ENCODE results near the gene TCFL5. TPM values are rescaled to one million over a fixed set of nuclear protein-coding genes. Genes with fewer than 3 reads are reported as not detected.

The TCFL5 gene
- total RNA-seq, 1 donor from 2014 or later = 12.2 TPM

GRCh38 chr20:62889411-62889810, 27.8 kb upstream of the TCFL5 start:
- TF ChIP-seq, protein P1, sequence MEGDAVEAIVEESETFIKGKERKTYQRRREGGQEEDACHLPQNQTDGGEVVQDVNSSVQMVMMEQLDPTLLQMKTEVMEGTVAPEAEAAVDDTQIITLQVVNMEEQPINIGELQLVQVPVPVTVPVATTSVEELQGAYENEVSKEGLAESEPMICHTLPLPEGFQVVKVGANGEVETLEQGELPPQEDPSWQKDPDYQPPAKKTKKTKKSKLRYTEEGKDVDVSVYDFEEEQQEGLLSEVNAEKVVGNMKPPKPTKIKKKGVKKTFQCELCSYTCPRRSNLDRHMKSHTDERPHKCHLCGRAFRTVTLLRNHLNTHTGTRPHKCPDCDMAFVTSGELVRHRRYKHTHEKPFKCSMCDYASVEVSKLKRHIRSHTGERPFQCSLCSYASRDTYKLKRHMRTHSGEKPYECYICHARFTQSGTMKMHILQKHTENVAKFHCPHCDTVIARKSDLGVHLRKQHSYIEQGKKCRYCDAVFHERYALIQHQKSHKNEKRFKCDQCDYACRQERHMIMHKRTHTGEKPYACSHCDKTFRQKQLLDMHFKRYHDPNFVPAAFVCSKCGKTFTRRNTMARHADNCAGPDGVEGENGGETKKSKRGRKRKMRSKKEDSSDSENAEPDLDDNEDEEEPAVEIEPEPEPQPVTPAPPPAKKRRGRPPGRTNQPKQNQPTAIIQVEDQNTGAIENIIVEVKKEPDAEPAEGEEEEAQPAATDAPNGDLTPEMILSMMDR (IDR thresholded peaks at IDR 0.05; ENCODE audit: unreplicated experiment) = no peak
- Mint-ChIP-seq H3K27me3 (ENCODE audit: low read depth) (no peaks in the 10 kb centered on the region), H3K9me3 (no peaks in the 10 kb centered on the region), H3K4me3 (no peak overlapping the region), H3K4me1 (peaks cover 7% of the 10 kb centered on the region), H3K36me3 (peaks cover 44% of the 10 kb centered on the region), H3K27ac (no peak overlapping the region)
- no peak for DNase-seq (ENCODE audit: low spot score in 2 of 2, unreplicated experiment in 2 of 2)

- H3K36me3 Mint-ChIP-seq = peaks cover 39% of the 10 kb centered on the region
- TF ChIP-seq, protein P1 (IDR thresholded peaks at IDR 0.05; ENCODE audit: unreplicated experiment) = no peak
- H3K27me3 Mint-ChIP-seq (ENCODE audit: low read depth) = no peaks in the 10 kb centered on the region
- H3K27ac Mint-ChIP-seq = no peak overlapping the region
- no peak for DNase-seq (ENCODE audit: low spot score in 2 of 2, unreplicated experiment in 2 of 2)
- H3K9me3 Mint-ChIP-seq = no peaks in the 10 kb centered on the region
- no peak overlapping the region for H3K4me3 Mint-ChIP-seq
- peaks cover 7% of the 10 kb centered on the region for H3K4me1 Mint-ChIP-seq
These were observed 27.3 kb upstream of the TCFL5 start for GRCh38 chr20:62888910-62889309.

GRCh38 chr20:62888406-62888805, 26.8 kb upstream of the TCFL5 start:
- Mint-ChIP-seq H3K27me3 (ENCODE audit: low read depth) (no peaks in the 10 kb centered on the region), H3K36me3 (peaks cover 37% of the 10 kb centered on the region), H3K9me3 (no peaks in the 10 kb centered on the region), H3K27ac (no peak overlapping the region), H3K4me3 (no peak overlapping the region), H3K4me1 (peaks cover 7% of the 10 kb centered on the region)
- TF ChIP-seq, protein P1 (IDR thresholded peaks at IDR 0.05; ENCODE audit: unreplicated experiment) = no peak
- no peak for DNase-seq (ENCODE audit: low spot score in 2 of 2, unreplicated experiment in 2 of 2)

DNA sequence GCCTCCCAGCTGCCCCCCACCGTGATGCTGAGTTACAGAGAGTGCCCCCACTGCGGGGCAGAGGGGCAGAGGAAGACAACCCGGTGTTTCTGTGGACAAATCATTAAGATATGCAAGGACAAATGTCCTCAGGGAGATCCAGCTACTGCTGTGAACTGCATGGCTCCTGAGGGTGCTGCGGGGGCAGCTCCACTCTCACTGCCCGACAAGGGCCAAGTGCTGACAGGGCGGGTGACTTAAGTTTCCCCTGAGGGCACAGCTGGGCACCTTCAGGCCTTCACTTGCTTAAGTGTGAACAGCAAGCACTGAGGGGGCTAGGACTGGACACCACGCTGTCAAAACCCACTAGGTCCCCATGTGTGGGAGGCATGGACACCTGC, 26.2 kb upstream of the TCFL5 start:
- Mint-ChIP-seq H3K27ac (no peak overlapping the region), H3K36me3 (peaks cover 35% of the 10 kb centered on the region), H3K27me3 (ENCODE audit: low read depth) (no peaks in the 10 kb centered on the region), H3K9me3 (no peaks in the 10 kb centered on the region), H3K4me3 (no peak overlapping the region), H3K4me1 (peaks cover 7% of the 10 kb centered on the region)
- TF ChIP-seq, protein P1 (IDR thresholded peaks at IDR 0.05; ENCODE audit: unreplicated experiment) = no peak
- no peak for DNase-seq (ENCODE audit: low spot score in 2 of 2, unreplicated experiment in 2 of 2)

DNA sequence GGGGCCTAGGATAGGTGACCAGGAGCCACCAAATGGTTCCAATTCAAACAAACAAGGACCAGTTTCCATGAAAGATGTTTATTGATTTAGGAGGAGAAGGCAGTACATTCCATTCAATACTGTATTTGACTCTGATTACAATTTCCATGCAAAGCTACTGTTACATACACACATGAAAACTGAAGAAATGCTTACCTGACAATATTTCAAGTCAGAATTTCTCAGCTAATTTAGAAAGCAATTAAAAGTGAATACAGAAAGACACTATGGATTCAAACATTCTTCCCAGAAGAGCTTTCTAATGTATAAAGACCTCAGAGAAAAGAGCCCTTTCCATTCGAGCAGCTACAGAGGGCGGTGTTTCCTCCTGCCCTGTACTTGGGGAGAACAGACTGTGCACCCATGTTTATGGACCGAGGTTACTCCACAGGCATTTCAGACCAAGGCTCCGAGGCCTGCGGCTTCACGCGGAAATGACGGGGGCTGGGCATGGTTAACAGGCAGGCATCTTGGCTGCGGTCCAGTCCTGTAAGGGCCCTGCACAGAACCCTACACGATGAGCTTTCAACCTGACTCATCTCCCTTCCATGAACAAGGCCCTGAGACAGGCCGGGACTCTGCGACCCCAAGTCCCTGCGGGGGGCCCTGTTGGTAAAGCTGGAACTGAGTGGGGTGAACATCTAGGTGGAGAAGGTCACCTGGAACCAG, 25.7 kb upstream of the TCFL5 start:
- H3K4me1 Mint-ChIP-seq = peaks cover 7% of the 10 kb centered on the region
- H3K9me3 Mint-ChIP-seq = no peaks in the 10 kb centered on the region
- H3K4me3 Mint-ChIP-seq = no peak overlapping the region
- TF ChIP-seq, protein P1 (IDR thresholded peaks at IDR 0.05; ENCODE audit: unreplicated experiment) = no peak
- no peak overlapping the region for H3K27ac Mint-ChIP-seq
- no peaks in the 10 kb centered on the region for H3K27me3 Mint-ChIP-seq (ENCODE audit: low read depth)
- DNase-seq (ENCODE audit: low spot score in 2 of 2, unreplicated experiment in 2 of 2) = no peak
- peaks cover 29% of the 10 kb centered on the region for H3K36me3 Mint-ChIP-seq

Data from mesothelial cell of epicardium (in vitro differentiated cells).